H1 (cell line): Measurements from ENCODE around the gene STK32C. TPM values are rescaled to one million over a fixed set of nuclear protein-coding genes. Genes with fewer than 3 reads are reported as not detected.

Source experiments
- CTCF ChIA-PET: fragments of 300-600 bp; sonication (Branson Sonifier 250); formaldehyde crosslinking; loops from one replicate; lab custom pipeline; 2021; ENCODE audit not compliant: partially characterized antibody; lab: Charles Lee
- POLR2A ChIA-PET: fragments of 300-600 bp; sonication (Branson Sonifier 250); formaldehyde crosslinking; loops from one replicate; lab custom pipeline; 2021; ENCODE audit warnings: inconsistent platforms; ENCODE audit not compliant: partially characterized antibody; lab: Charles Lee
- DNase-seq, 2 experiments: peaks; one replicate each; pipeline versions ENCODE4 v3.0.0 to v3.0.0-alpha.2; 2010 to 2022; ENCODE audit warnings: low spot score in 2 of 2, low read depth in 1 of 2, mixed read lengths in 1 of 2
- FAIRE-seq: peaks from 2 replicates; lab custom pipeline; 2011; peaks lifted over from hg19 to GRCh38; lab: Jason Lieb, UNC
- H2AFZ ChIP-seq: 2 replicates; pipeline ENCODE4 v1.8.1; 2012; ENCODE audit warnings: low read length, inconsistent platforms
- H2AK5ac ChIP-seq: 2 replicates; pipeline ENCODE4 v1.6.1; 2013; ENCODE audit warnings: low read depth, low read length
- H2BK120ac ChIP-seq: replicated peaks from 2 replicates; pipeline ENCODE3; 2013; ENCODE audit warnings: low read depth, low read length, inconsistent platforms
- H2BK12ac ChIP-seq: 2 replicates; pipeline ENCODE4 v1.6.1; 2013; ENCODE audit warnings: low read depth, low read length
- H2BK15ac ChIP-seq: 2 replicates; pipeline ENCODE4 v1.6.1; 2013; ENCODE audit warnings: low read length
- H2BK20ac ChIP-seq: 2 replicates; pipeline ENCODE4 v1.6.1; 2013; ENCODE audit warnings: low read length
- H2BK5ac ChIP-seq: 2 replicates; pipeline ENCODE4 v1.6.1; 2013; ENCODE audit warnings: low read depth, low read length
- H3K14ac ChIP-seq: 2 replicates; pipeline ENCODE4 v1.6.1; 2013; ENCODE audit warnings: inconsistent platforms; ENCODE audit not compliant: insufficient read length
- H3K18ac ChIP-seq: 2 replicates; pipeline ENCODE4 v1.6.1; 2013; ENCODE audit warnings: low read length; ENCODE audit errors: extremely low read depth
- H3K23ac ChIP-seq: 2 replicates; pipeline ENCODE4 v1.6.1; 2013; ENCODE audit warnings: inconsistent platforms; ENCODE audit not compliant: insufficient read length
- H3K23me2 ChIP-seq: 2 replicates; pipeline ENCODE4 v1.6.1; 2013; ENCODE audit warnings: low read depth, low read length
- H3K27ac ChIP-seq: 2 replicates; pipeline ENCODE4 v1.6.1; 2011; ENCODE audit warnings: low read depth, low read length, inconsistent platforms
- H3K27me3 ChIP-seq, 4 experiments: replicated peaks in 1 of 4; 1 replicate in 1 of 4; 2 replicates in 3 of 4; pipeline versions ENCODE4 v1.6.1 to v1.8.1; 2011 to 2013; ENCODE audit warnings: low read length in 3 of 4, mild to moderate bottlenecking in 3 of 4, inconsistent platforms in 2 of 4, mixed read lengths in 2 of 4, moderate library complexity in 1 of 4; ENCODE audit not compliant: control insufficient read depth in 3 of 4, insufficient read depth in 3 of 4; ENCODE audit errors: extremely low read depth in 1 of 4
- H3K36me3 ChIP-seq, 4 experiments: 2 replicates each; pipeline versions ENCODE4 v1.6.1 to v1.8.1; 2011 to 2013; ENCODE audit warnings: mild to moderate bottlenecking in 4 of 4, low read length in 3 of 4, moderate library complexity in 2 of 4, control low read depth in 1 of 4, inconsistent platforms in 1 of 4; ENCODE audit not compliant: insufficient read depth in 4 of 4, control insufficient read depth in 2 of 4
- H3K4ac ChIP-seq: replicated peaks from 2 replicates; pipeline ENCODE3; 2013; ENCODE audit warnings: low read length, low read depth, mixed read lengths, inconsistent platforms; ENCODE audit not compliant: insufficient read length
- H3K4me1 ChIP-seq, 4 experiments: replicated peaks in 1 of 4; 1 replicate in 1 of 4; 2 replicates in 3 of 4; pipeline versions ENCODE4 v1.6.1 to v1.8.1; 2011 to 2013; ENCODE audit warnings: low read length in 3 of 4, inconsistent platforms in 2 of 4, mixed read lengths in 1 of 4; ENCODE audit not compliant: insufficient read depth in 4 of 4, control insufficient read depth in 3 of 4
- H3K4me2 ChIP-seq, 2 experiments: 2 replicates each; pipeline versions ENCODE4 v1.6.1 to v1.8.1; 2011 to 2013; ENCODE audit warnings: low read depth in 2 of 2, low read length in 2 of 2, control low read depth in 1 of 2, inconsistent platforms in 1 of 2, mild to moderate bottlenecking in 1 of 2; ENCODE audit not compliant: insufficient read depth in 1 of 2
- H3K4me3 ChIP-seq, 4 experiments: fragments of 200-600, 300-600 bp in 1 of 4; sonication (generic), shearing (Covaris generic), sonication (Bioruptor Twin) in 1 of 4; 2 replicates each; pipeline versions ENCODE4 v1.5.1 to v1.8.1; 2011 to 2016; ENCODE audit warnings: low read length in 4 of 4, low read depth in 3 of 4, control low read depth in 2 of 4, inconsistent platforms in 2 of 4, mild to moderate bottlenecking in 2 of 4, mixed read lengths in 1 of 4, moderate library complexity in 1 of 4; ENCODE audit not compliant: insufficient read depth in 2 of 4; ENCODE audit errors: extremely low read depth in 1 of 4
- H3K56ac ChIP-seq: replicated peaks from 2 replicates; pipeline ENCODE3; 2013; ENCODE audit warnings: low read depth, mild to moderate bottlenecking, mixed read lengths, low read length, inconsistent platforms; ENCODE audit not compliant: insufficient read length
- H3K79me1 ChIP-seq: 2 replicates; pipeline ENCODE4 v1.6.1; 2013; ENCODE audit warnings: low read depth, low read length, control low read depth
- H3K79me2 ChIP-seq, 2 experiments: 2 replicates each; pipeline versions ENCODE4 v1.6.1 to v1.8.1; 2012 to 2013; ENCODE audit warnings: low read length in 2 of 2, mild to moderate bottlenecking in 2 of 2, inconsistent platforms in 1 of 2; ENCODE audit not compliant: insufficient read depth in 2 of 2, control insufficient read depth in 1 of 2
- H3K9ac ChIP-seq, 4 experiments: replicated peaks in 1 of 4; 1 replicate in 1 of 4; 2 replicates in 3 of 4; pipeline versions ENCODE4 v1.6.1 to v1.8.1; 2011 to 2013; ENCODE audit warnings: low read depth in 3 of 4, low read length in 3 of 4, control low read depth in 2 of 4, mild to moderate bottlenecking in 2 of 4, moderate library complexity in 2 of 4, inconsistent platforms in 1 of 4; ENCODE audit errors: extremely low read depth in 1 of 4
- H3K9me3 ChIP-seq, 2 experiments: 2 replicates each; pipeline versions ENCODE4 v1.6.1 to v1.8.1; 2012 to 2013; ENCODE audit warnings: mild to moderate bottlenecking in 2 of 2, moderate library complexity in 2 of 2, control low read depth in 1 of 2, inconsistent platforms in 1 of 2, low read depth in 1 of 2, low read length in 1 of 2, mixed read lengths in 1 of 2; ENCODE audit not compliant: insufficient read depth in 2 of 2
- H4K20me1 ChIP-seq, 2 experiments: replicated peaks in 1 of 2; 2 replicates each; pipeline versions ENCODE3 to v1.8.1; 2011 to 2013; ENCODE audit warnings: inconsistent platforms in 2 of 2, low read length in 2 of 2, mild to moderate bottlenecking in 1 of 2; ENCODE audit not compliant: insufficient read depth in 2 of 2, control insufficient read depth in 1 of 2
- H4K5ac ChIP-seq: 2 replicates; pipeline ENCODE4 v1.6.1; 2013; ENCODE audit warnings: low read length, low read depth, mixed read lengths, inconsistent platforms; ENCODE audit not compliant: insufficient read length
- H4K8ac ChIP-seq: 2 replicates; pipeline ENCODE4 v1.8.0; 2013; ENCODE audit warnings: mild to moderate bottlenecking, moderate library complexity, low read length, inconsistent platforms; ENCODE audit not compliant: insufficient read depth; ENCODE audit errors: extremely low read depth
- H4K91ac ChIP-seq: replicated peaks from 2 replicates; pipeline ENCODE3; 2013; ENCODE audit warnings: low read length, mixed read lengths, inconsistent platforms; ENCODE audit not compliant: insufficient read length
- CTBP2 ChIP-seq: IDR thresholded peaks from 2 replicates; pipeline ENCODE4 v1.7.0; 2011; ENCODE audit warnings: borderline replicate concordance, mild to moderate bottlenecking, moderate library complexity, mixed read lengths, low read length; ENCODE audit not compliant: insufficient read depth, insufficient read length
- EGR1 ChIP-seq: IDR thresholded peaks from 2 replicates; pipeline ENCODE4 v1.6.1; 2011; ENCODE audit warnings: low read depth, low read length, borderline replicate concordance
- FOSL1 ChIP-seq: IDR thresholded peaks from 2 replicates; pipeline ENCODE4 v1.6.1; 2011; ENCODE audit warnings: mild to moderate bottlenecking, low read depth, low read length, moderate library complexity; ENCODE audit not compliant: insufficient read depth
- GABPA ChIP-seq: IDR thresholded peaks from 2 replicates; pipeline ENCODE4 v1.6.1; 2011; ENCODE audit warnings: mild to moderate bottlenecking, low read length, moderate library complexity, borderline replicate concordance; ENCODE audit not compliant: insufficient read depth
- TCF12 ChIP-seq: IDR thresholded peaks from 2 replicates; pipeline ENCODE4 v1.6.1; 2011; ENCODE audit warnings: low read depth, mild to moderate bottlenecking, low read length
- USF2 ChIP-seq: IDR thresholded peaks from 2 replicates; pipeline ENCODE4 v1.6.1; 2011; ENCODE audit warnings: low read length, improper control_type of control experiment
- WGBS, 2 experiments: shearing (Covaris generic) in 1 of 2; methylation state at CpG; one replicate each; pipeline versions ENCODE4 v1.1.6 to v1.1.7; 2013 to 2015; ENCODE audit warnings: low lambda C conversion rate in 2 of 2, mixed read lengths in 2 of 2, inconsistent platforms in 1 of 2, low coverage in 1 of 2, missing lambda C conversion rate in 1 of 2; ENCODE audit not compliant: insufficient replicate concordance in 2 of 2, insufficient coverage in 1 of 2, insufficient read length in 1 of 2; ENCODE audit errors: extremely low coverage in 1 of 2, missing lambda C conversion rate in 1 of 2; 5-methylcytosine and 5-hydroxymethylcytosine counted together
- polyA plus RNA-seq, 7 experiments: library from polyadenylated mRNA; depleted of rRNA in 3 of 7; stranded (reverse) in 5 of 7; unstranded in 2 of 7; fragments of >200 nt in 5 of 7; fragments of 200-250 nt in 2 of 7; gene quantifications; 1 replicate in 5 of 7; 2 replicates in 1 of 7; 4 replicates in 1 of 7; pipeline versions ENCODE4 v1.2.1 to v1.2.3, GENCODE V29; 2011 to 2013; ENCODE audit warnings: missing spikeins in 2 of 7, mixed read lengths in 2 of 7
- total RNA-seq: library from RNA; stranded (reverse); fragmentation: NEBNext Ultra II Directional; extraction: Animal tissue kit (Norgen Biotek cat#: 25700); gene quantifications from 2 replicates; pipeline ENCODE4 v1.2.1, GENCODE V29; 2021

Gene STK32C
- total and polyA plus RNA-seq, 2 of the 8 experiments (the other 6 are each of a cell fraction or from before 2014, with no cell fraction given): 10.6 to 15.6 TPM

GRCh38 chr10:132355754-132356153 is 48.0 kb upstream of the STK32C start:
- Histone ChIP-seq H4K5ac (no peak overlapping the region), H3K27me3 (peaks cover 0 to 2% (median 1%) of the 10 kb centered on the region in 4 experiments; a peak in 1 of 7 replicates), H2BK5ac (no peak overlapping the region), H3K9ac (no peak overlapping the region), H4K91ac (no peak overlapping the region), H3K79me2 (no peaks in the 10 kb centered on the region), H3K4me1 (0 out of 7 replicates have a peak, but pooled peaks cover 0 to 3% (median 0%) of the 10 kb centered on the region in 4 experiments), H3K56ac (no peak overlapping the region), H3K23me2 (no peaks in the 10 kb centered on the region), H3K23ac (no peak overlapping the region), H2BK20ac (no peak overlapping the region), H2AK5ac (no peak overlapping the region), H3K27ac (no peak overlapping the region), H3K36me3 (no peaks in the 10 kb centered on the region), H2BK15ac (no peak overlapping the region), H3K18ac (no peak overlapping the region), H4K20me1 (no peaks in the 10 kb centered on the region), H3K9me3 (no peaks in the 10 kb centered on the region; a peak in 1 of 4 replicates), H4K8ac (no peak overlapping the region), H3K14ac (no peak overlapping the region), H2BK12ac (no peak overlapping the region), H3K4me3 (no peak overlapping the region), H3K4me2 (no peak overlapping the region), H2AFZ (no peak overlapping the region), H2BK120ac (no peak overlapping the region), H3K4ac (no peak overlapping the region), H3K79me1 (no peaks in the 10 kb centered on the region)
- FAIRE-seq: no peak
- ChIA-PET CTCF (interaction anchor here (0.6 to 1.8 kb wide), 10 partner anchors 18 to 152 kb away, joined by 3 to 6 read pairs (median 3); no protein-coding TSS in a partner anchor), POLR2A (no interaction called here)
- TF ChIP-seq FOSL1: no peak
- TF ChIP-seq TCF12: no peak
- no peak for TF ChIP-seq USF2
- no peak for TF ChIP-seq EGR1
- TF ChIP-seq GABPA: no peak
- TF ChIP-seq CTBP2: no peak
- DNase-seq: no peak
- 89% methylated on average over 6 of the region's 13 CpGs; no CpG with 5 or more reads in 1 of the 2 experiments for WGBS, 2 experiments
